ENCODE data around the gene CDH23.

Gene CDH23

DNA sequence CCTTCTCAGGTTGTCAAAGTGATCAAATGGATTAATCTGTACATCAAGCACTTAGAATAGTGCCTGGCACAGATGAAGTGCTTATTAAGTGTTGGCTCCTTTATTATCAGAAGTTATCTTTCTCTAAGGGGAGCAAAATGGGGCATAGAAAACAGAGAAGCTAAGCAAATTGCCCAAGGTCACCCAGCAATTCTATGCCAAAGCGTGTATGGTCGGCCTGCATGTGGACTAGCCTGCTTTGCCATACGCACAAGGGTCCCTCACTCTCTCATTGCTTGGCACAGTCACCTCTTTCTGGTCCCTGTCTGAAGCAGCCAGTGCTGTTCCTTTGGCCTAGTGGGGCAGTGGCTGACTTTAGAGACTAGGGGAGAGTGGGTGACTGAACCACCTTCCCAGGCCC, 45.3 kb downstream of the CDH23 start:
- DNase-seq = no peak

DNA sequence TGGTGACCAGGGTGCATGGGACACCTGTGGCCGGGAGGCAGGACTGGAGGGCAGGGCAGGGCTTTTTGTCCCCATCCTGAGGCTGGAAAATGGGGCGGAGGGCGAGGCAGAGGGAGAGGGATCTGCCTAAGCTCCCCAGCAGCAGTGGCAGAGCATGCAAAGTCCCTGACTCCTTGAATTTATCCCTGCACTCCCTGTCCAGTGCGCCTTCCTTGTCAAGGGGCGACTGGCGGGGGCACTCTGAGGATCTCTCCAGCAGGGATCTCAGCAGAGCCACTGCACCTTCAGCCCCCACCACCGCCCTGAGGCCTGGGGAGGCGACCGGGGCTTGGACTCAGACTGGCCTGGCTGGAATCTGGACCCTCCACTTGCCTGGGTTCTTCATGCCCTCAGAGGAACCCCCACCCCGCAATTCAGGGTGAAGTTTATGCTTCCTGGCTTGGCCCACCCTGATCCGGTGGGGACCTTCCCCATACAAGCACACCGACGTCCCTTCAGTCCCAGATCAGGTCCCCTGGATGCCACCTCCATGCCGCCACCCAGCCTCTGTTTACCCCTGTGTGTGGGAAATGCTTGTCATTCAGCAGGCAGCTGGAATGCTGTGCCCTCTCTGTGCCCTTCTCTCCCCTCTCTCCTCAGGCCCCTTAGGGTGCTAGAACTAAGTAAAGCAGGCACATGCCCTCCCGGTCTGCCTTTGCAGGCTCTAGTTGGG, 46.3 kb downstream of the CDH23 start:
- DNase-seq = no peak

DNA sequence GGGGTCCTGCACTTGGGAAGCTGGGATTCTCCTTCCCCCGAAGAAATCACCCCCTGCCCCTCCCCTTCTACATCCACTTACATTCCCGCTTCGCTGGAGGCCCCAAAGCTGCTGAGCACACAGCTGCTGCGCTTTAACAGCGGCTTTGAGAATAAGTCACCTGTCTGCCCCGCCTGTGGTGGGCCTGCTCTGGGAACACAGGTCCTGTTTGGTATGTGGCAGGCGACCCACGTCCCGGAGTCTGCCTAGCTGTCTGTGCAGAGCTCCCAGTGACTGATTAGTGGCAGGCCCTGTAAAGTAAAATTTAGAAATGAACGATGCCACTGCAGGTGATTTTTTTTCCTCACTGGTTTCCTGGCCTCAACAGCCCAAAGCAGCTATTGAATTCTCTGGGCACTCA, 47.0 kb downstream of the CDH23 start:
- no peak for DNase-seq

GRCh38 chr10:71444284-71445054, 47.7 kb downstream of the CDH23 start:
- DNase-seq = no peak

GRCh38 chr10:71447676-71448075, 51.0 kb downstream of the CDH23 start:
- DNase-seq = no peak

DNA sequence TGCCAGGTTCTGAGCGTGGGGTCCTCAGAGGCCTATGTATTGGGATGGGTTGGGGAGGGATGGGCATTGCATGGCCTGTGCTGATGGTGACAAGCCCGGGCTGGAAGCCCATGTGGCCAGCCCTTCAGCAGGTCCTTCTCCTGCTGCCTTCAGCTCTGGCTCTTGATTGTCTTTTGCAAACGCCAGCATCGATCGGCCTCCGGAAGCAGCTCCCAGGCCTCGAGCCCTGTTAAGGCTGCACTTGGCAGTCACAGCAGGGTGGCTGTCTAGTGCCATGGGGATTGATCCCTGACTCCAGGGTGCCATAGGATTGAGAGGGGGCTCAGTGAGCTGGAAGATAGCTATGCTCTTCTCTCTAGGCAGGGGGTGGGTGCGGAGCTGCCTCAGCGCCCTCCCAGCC, 51.4 kb downstream of the CDH23 start:
- no peak for DNase-seq

- DNase-seq = no peak
These were observed 52.3 kb downstream of the CDH23 start for GRCh38 chr10:71449026-71449425.

DNA sequence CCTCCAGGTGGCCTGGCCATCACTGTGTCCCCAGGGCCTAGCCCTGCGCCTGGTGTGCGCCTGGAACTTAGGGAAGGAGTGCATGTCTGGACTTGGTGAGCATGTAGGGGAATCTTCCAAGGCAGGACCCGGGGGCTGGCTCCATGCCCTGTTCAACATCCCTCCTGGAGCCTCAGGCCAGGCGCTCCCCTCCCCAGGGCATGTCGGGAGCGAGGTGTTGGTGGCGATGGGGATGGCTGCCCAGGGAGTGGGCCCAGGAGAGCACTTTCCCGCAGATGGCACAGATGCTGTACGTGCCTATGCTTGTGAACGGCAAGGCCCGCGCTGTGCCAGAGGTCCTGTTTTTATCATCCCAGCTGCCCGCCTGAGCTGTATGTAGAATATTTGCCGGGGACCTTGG, 55.0 kb downstream of the CDH23 start:
- DNase-seq = no peak

DNA sequence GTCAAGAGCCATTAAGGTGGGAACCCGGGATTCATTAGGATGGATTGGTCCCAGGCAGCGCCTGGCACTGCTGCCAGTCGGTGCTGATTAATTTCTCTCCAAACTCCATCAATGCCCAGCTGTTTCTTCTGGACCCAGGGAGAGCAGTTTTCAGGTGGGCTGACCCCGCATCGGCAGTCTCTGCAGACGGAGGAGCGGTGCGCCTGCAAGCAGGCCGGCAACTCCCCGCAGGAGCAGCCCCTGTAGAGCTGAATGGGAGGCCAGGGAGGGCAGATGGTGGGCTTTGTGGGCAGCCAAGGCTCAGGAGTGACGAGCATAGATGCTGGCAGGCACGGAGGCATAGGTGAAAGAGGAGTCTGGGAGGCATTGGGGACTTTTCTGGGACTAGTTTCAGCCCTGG, 56.5 kb downstream of the CDH23 start:
- no peak for DNase-seq

GRCh38 chr10:71454347-71454746, 57.6 kb downstream of the CDH23 start:
- no peak for DNase-seq

DNA sequence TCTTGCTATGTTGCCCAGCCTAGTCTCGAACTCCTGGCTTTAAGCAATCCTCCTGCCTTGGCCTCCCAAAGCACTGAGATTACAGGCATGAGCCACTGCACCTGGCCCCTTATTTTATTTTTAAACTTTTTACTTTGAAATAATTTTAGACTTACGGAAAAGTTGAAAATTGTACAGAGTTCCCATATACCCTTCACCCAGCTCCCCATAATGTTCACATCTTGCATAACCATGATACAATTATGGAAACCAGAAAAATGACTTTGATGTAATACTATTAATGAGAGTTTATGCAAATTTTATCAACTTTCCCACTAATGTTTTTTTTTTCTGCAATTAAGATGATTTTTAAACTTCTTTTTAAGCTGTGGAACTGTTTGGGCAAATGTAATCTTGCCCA, 58.3 kb downstream of the CDH23 start:
- no peak for DNase-seq

DNA sequence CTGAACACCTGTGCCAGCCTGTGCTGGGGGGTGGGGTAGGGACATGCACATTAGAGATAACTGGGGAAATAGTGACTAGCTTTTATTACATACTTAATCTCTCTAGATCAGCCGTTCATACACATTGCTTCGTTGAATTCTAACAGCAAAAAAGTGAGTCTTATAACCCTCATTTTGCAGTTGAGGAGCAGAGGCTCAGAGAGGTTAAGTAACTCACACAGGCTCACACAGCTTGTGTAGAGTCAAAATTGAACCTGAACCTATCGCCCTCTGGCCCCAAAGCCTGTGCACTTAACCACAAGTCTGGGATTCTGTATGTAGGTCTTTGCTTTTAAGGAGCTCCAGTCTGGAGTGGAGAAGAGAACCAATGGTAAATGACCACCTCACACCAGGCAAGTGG, 59.9 kb downstream of the CDH23 start:
- DNase-seq = no peak

DNA sequence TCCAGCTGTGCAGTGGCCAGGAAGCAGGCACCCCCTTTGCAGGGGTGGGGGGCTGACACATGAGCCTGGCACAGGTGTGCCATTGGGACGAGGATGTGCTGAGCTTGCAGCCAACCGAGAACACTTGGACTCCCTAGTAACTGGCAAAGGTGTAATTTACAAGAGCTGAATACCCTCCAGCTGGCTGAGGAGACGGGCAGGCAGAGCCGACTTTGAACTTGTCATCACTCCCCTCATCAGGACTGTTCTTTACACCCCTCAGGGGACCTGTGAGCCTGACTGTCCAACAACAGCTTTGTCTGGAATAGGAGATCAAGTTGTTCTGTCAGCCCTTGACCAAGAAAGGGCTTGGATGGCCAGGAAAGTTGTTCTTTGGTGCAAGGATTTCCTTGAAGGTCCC, 61.2 kb downstream of the CDH23 start:
- DNase-seq = no peak

DNA sequence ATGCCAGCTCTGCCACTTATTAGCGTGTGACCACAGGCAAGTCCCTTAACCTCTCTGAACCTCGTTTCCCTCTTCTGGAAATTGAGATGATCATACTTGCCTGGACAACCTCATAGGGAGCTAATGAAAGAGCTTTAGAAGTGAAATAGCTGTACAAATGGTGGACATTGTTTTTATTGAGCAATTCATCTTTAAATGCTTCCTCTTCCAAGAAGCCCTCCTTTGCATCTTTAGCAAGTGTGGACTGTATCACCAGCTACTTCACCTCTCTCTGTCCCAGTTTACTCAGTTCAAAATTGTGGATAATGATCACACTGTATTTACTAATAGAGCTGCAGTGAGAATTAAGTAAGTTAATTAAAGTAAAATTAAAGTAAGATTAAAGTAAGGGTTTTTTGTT, 61.7 kb downstream of the CDH23 start:
- DNase-seq = no peak

- DNase-seq = no peak
These were observed 62.8 kb downstream of the CDH23 start for GRCh38 chr10:71459513-71459912.

DNA sequence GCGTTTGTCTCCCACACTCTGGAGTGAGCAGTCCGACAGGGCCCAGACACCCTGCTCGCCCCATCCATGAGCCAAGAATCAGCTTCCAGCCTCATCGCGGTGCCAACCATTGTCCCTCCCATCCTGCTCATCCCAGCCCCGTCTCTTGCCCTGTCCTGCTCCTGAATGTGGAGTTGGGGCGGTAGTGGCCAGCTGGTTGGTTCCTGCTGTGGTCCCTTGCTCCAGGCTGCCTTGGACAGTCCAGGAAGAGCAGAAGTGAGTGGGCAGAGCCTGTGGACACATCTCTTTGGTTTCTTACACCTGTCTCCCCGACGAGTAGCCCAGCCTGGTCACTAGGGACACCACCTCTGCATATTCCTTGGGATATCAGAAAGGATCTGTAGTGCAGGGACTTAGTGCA, 63.9 kb downstream of the CDH23 start:
- DNase-seq = no peak

DNA sequence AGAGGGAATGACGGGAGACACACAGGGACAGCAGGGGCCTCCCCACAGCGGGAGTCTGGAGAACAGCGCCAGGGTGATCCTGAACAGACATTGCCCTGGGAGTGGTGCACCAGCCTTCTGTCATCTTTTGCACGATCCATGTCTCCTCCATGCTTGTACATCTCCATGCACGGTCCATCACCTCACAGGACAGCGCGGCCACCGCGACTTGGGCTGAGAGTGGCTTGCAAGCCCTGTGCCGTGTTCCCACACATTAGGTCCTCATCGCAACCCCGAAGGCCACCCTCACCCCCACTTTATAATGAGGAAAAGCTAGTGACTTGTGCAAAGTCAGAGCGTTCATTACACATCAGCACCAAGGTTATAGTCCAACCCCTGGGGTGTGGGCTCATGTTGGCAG, 64.7 kb downstream of the CDH23 start:
- no peak for DNase-seq

DNA sequence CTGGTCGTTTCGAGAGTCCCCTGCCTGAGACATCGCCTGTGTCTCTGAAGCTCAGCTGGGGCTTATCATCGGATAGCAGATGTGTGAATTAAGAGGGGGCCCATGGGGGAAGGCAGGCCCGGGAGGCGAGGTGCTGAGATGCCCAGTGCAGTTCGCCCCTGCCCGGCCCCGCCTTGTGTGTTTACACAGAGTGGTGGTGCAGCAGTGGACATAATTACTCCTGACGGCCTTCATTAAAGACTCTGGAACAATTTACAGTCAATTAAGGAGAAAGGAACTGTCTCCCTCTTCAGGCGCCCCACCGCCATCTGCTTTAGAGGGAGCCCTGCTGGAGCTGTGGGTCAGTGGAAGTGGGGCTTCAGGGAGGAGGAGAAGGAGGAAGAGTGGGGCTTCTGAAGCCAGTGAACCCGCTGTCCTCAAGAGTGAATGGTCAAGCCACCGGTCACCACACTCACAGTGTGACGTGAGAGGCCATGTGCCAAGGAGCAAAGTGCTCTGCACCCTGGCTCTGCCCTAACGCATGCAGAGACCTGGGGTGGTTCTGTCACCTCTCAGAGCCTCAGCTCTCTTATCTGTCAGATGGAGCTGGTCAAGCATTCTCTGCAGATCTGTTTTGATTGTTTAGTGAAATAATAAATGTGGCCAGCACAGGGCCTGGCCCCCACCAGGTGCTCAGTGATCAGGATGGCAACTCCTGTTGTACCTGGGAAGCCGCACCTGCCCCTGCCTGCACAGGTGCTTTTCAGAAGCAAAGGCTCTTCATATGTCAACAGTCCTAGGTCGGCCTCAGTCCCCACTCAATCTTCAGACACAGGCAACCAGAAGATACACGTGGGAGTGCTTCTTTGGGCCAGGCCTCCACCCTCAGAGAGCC, 65.6 kb downstream of the CDH23 start:
- no peak for DNase-seq

GRCh38 chr10:71463111-71463510, 66.4 kb downstream of the CDH23 start:
- no peak for DNase-seq

DNA sequence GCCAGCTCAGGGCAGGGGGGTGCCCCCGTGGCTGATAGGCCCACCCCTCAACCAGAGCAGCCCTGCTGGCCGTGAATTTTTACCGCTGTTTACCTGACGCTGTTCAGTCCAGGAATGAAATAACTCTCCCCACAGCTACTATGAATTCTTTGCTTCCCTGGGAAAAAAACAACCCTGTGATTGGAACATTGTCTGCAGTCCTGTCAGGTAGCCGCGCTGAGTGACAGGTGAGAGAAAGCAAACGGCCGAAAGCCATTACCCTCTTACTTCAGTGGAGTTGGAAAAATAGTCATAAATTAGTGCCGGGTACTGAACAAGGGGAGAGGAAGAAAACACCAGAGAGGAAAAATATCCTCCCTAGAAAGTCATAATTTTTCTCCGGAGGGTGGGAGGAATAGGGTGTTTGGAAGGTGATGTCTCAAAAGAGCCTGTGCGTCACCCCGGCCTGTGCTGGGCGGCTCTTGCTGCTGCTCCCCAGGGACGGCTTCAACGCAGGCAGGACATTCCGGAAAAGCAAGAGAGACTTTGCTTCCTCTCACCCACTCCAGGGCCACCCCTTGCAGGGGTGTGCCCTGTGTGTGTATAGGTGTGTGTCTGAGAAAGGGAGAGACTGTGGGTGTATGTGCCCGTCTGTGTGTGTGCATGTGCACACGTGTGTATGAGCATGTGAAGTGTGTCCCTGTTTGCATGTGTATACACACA, 69.0 kb downstream of the CDH23 start:
- DNase-seq = no peak

GRCh38 chr10:71466330-71466729, 69.6 kb downstream of the CDH23 start:
- no peak for DNase-seq

- DNase-seq = no peak
These were observed 70.4 kb downstream of the CDH23 start for GRCh38 chr10:71467161-71467560.

All from NCI-H2227 treated with DMSO at 0.1 percent for 48 hours (cell line).